Gastroesophageal sphincter (tissue), 3 donors: ENCODE data around the gene AGAP6.
"Not testable (repeated sequence)": the region's sequence is repeated elsewhere in the genome, so short reads cannot be mapped to it uniquely, and the experiment has no call there.

Source experiments
- CTCF ChIP-seq, 4 experiments: fragments of 200-600 bp in 2 of 4; fragments of 450-650 bp in 2 of 4; sonication (generic) in 1 of 4; IDR thresholded peaks; one replicate each; pipeline ENCODE4 v1.5.1; 2017 to 2019; ENCODE audit warnings: antibody characterized with exemption in 4 of 4, mild to moderate bottlenecking in 2 of 4, moderate library complexity in 2 of 4
- EP300 ChIP-seq: sonication (generic); formaldehyde crosslinking; IDR thresholded peaks from one replicate; pipeline ENCODE4 v1.6.1; 2017; ENCODE audit warnings: antibody characterized with exemption, mild to moderate bottlenecking
- POLR2A ChIP-seq, 2 donors: fragments of 450-650 bp; IDR thresholded peaks; one replicate each; pipeline ENCODE4 v1.6.1; 2017; ENCODE audit warnings: antibody characterized with exemption in 2 of 2, mild to moderate bottlenecking in 2 of 2, moderate library complexity in 1 of 2
- POLR2AphosphoS5 ChIP-seq: sonication (generic); formaldehyde crosslinking; IDR thresholded peaks from one replicate; pipeline ENCODE4 v1.6.1; 2017; ENCODE audit warnings: antibody characterized with exemption

DNA sequence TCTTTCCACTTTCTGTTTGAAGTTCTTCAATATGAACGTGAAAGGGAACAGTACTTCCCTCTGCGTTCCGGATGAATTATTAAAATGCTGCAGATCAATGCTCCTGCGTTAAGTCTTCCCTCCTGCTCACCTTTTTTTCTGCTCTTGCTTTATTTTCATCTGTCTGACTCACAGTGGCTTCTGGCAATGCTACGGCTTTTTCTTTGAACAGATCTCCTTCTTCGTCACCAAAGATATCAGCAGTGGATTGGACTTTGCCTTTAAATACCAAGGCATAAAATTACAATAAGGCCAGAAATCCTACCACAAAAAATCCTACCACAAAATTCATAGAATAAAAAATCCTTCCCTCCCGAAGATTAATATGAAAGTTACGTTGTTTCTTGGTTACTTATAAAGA, 68.4 kb downstream of the AGAP6 start:
- TF ChIP-seq CTCF (IDR thresholded peaks at IDR 0.05); POLR2AphosphoS5; POLR2A (IDR thresholded peaks at IDR 0.05); EP300: not testable (repeated sequence)
